Tibial nerve (tissue), 4 donors: ENCODE data around the gene UQCR11. TPM values are rescaled to one million over a fixed set of nuclear protein-coding genes. Genes with fewer than 3 reads are reported as not detected.

Source experiments
- DNase-seq, 2 donors: peaks; one replicate each; pipeline ENCODE4 v3.0.0-alpha.2; 2019; ENCODE audit warnings: low spot score in 2 of 2
- H3K27ac ChIP-seq, 4 donors: fragments of 200-600 bp; sonication (generic) in 3 of 4; one replicate each; pipeline ENCODE4 v1.5.1; 2017 to 2019; ENCODE audit warnings: mild to moderate bottlenecking in 1 of 4
- H3K27me3 ChIP-seq, 2 donors: fragments of 200-600 bp; sonication (generic) in 1 of 2; one replicate each; pipeline versions ENCODE4 v1.5.1 to v1.6.0; 2017 to 2019
- H3K36me3 ChIP-seq, 3 donors: fragments of 200-600 bp; sonication (generic); one replicate each; pipeline ENCODE4 v1.5.1; 2018 to 2019
- H3K4me1 ChIP-seq, 4 donors: fragments of 200-600 bp; sonication (generic) in 3 of 4; one replicate each; pipeline ENCODE4 v1.5.1; 2017 to 2019
- H3K4me3 ChIP-seq, 4 donors: fragments of 200-600 bp; sonication (generic) in 3 of 4; one replicate each; pipeline ENCODE4 v1.5.1; 2017 to 2019; ENCODE audit warnings: mild to moderate bottlenecking in 1 of 4, moderate library complexity in 1 of 4
- H3K9me3 ChIP-seq, 4 donors: fragments of 200-600 bp; sonication (generic) in 3 of 4; one replicate each; pipeline ENCODE4 v1.5.1; 2017 to 2019
- EP300 ChIP-seq, 2 donors: sonication (generic); formaldehyde crosslinking; IDR thresholded peaks; one replicate each; pipeline ENCODE4 v1.6.1; 2017; ENCODE audit warnings: antibody characterized with exemption in 2 of 2, mild to moderate bottlenecking in 1 of 2
- POLR2A ChIP-seq, 2 donors: fragments of 450-650 bp; IDR thresholded peaks; one replicate each; pipeline ENCODE4 v1.6.1; 2017; ENCODE audit warnings: antibody characterized with exemption in 2 of 2, mild to moderate bottlenecking in 2 of 2, moderate library complexity in 2 of 2
- WGBS, 2 donors: methylation state at CpG; one replicate each; pipeline ENCODE4 v1.1.5; 2018; 5-methylcytosine and 5-hydroxymethylcytosine counted together
- total RNA-seq, 4 donors: library from RNA; depleted of rRNA; stranded (reverse); fragments of >200 nt; gene quantifications; one replicate each; pipeline ENCODE4 v1.1.0, GENCODE V29; 2016
- TF ChIP-seq, protein P1 (sequence below), 5 experiments: fragments of 200-600 bp in 3 of 5; fragments of 450-650 bp in 2 of 5; sonication (generic) in 3 of 5; IDR thresholded peaks; one replicate each; pipeline ENCODE4 v1.5.1; 2016 to 2019; ENCODE audit warnings: antibody characterized with exemption in 5 of 5, mild to moderate bottlenecking in 3 of 5, moderate library complexity in 2 of 5

UQCR11 gene
- 10 to 100 TPM; 58.8 to 95.7 (median 66.0) TPM for total RNA-seq

DNA sequence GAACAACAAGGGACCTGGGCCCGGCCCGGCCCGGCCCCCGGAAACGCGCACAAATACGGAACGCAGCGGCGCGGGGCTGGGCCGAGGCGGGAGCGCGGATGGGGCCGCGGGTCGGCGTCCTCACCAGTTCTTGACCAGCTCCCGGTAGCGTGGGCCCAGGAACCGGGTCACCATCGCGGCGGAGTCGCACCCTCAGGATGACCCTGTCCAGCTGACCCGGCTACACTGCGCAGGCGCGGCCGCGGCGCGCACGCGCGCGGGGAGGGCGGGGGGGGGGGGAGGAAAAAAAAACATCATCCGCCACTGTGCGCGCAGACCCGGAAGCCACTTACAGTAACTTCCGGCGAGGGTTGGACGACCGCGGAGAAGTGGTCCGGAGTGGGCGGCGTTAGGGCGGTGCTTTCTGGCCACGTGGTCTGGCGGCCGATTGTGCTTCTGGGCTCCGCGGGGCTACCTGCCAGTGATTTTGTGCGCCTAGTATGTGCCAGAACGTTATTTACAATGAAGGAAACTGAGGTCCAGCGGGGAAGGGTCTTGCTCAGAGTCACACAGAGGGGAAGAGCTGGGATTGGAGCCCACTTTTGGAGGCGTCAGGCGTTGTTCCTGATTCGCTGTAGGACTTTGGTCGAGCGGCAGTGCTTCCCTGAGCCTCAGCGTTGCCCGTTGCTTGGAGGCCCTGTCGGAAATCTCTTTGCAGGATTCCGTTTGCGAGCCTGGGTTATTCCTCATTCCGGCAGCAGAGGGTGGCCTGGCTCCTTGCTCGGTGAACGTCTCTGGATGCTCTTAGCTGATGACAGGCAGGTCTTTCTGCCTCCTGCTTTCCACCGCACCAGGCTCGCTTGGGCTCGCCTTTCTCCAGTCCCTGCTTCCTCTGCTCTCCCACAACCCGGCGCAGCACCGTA, at the start of gene UQCR11:
Gene UQCR11, minus strand, starts transcription at position 227 of the 902 bp plus-strand sequence. Its CDS starts 53 bp downstream, at position 174.
- H3K27ac ChIP-seq, result peak within 1 kb of the TSS; percentile 85 to 95 (median 94)
- H3K27me3 ChIP-seq, result no peaks in the 10 kb centered on the region
- peaks cover 0 to 30% (median 20%) of the 10 kb centered on the region in 4 donors for H3K4me1 ChIP-seq
- no peaks in the 10 kb centered on the region for H3K9me3 ChIP-seq
- WGBS, 2 donors, result 0 to 1% methylated on average over 36 of the region's 79 CpGs
- DNase-seq, result peak; percentile 92 to 94
- peaks cover 0 to 30% (median 5%) of the 10 kb centered on the region in 3 donors for H3K36me3 ChIP-seq
- peak within 1 kb of the TSS; percentile 89 to 100 (median 98) for H3K4me3 ChIP-seq
- TF ChIP-seq POLR2A (IDR thresholded peaks at IDR 0.05) (peak in 1 of 2 donors; percentile 59), EP300 (IDR thresholded peaks at IDR 0.05) (peak; percentile 17 to 69)
- TF ChIP-seq, protein P1, sequence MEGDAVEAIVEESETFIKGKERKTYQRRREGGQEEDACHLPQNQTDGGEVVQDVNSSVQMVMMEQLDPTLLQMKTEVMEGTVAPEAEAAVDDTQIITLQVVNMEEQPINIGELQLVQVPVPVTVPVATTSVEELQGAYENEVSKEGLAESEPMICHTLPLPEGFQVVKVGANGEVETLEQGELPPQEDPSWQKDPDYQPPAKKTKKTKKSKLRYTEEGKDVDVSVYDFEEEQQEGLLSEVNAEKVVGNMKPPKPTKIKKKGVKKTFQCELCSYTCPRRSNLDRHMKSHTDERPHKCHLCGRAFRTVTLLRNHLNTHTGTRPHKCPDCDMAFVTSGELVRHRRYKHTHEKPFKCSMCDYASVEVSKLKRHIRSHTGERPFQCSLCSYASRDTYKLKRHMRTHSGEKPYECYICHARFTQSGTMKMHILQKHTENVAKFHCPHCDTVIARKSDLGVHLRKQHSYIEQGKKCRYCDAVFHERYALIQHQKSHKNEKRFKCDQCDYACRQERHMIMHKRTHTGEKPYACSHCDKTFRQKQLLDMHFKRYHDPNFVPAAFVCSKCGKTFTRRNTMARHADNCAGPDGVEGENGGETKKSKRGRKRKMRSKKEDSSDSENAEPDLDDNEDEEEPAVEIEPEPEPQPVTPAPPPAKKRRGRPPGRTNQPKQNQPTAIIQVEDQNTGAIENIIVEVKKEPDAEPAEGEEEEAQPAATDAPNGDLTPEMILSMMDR (IDR thresholded peaks at IDR 0.05), result peak; percentile 33 to 83 (median 73)

DNA sequence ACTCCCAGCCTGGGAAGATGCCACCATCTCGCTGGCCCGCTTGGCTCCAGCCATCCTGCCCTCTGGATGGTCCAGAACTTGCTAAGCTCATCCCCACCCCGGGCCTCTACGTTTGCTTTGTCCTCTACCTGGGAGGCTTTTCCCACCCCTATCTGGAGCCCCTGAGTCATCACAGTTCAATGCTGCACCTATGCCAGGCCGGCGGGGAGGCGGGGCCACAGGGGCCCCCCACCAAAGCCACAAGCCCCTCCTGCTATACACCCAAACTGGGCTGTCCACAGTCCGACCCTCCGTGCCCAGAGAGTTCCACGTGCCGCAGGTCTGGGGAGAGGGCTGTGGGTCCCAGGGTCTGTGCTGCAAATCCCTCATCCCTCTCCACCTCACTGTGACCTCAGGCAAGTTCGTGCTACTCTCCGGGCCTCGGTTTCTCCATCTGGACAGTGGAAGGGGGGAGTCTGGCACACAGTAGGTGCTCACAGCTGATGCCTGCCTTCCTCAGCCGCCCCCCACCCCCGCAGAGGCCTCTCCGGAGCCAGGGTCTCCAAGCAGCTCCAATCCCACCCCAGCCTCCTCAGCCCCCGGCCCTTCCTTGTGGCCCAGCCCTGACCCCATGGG, 49.0 kb upstream of the UQCR11 start:
- Histone ChIP-seq H3K36me3 (peaks cover 0 to 8% (median 0%) of the 10 kb centered on the region in 3 donors), H3K4me1 (peaks cover 0 to 33% (median 19%) of the 10 kb centered on the region in 4 donors), H3K27ac (no peak overlapping the region), H3K9me3 (no peaks in the 10 kb centered on the region), H3K4me3 (no peak overlapping the region), H3K27me3 (peaks cover 0 to 10% of the 10 kb centered on the region in 2 donors)
- 82 to 83% methylated on average over 17 to 18 of the region's 18 CpGs for WGBS, 2 donors
- TF ChIP-seq EP300 (IDR thresholded peaks at IDR 0.05) (no peak), POLR2A (IDR thresholded peaks at IDR 0.05) (no peak)
- DNase-seq, result no peak

DNA sequence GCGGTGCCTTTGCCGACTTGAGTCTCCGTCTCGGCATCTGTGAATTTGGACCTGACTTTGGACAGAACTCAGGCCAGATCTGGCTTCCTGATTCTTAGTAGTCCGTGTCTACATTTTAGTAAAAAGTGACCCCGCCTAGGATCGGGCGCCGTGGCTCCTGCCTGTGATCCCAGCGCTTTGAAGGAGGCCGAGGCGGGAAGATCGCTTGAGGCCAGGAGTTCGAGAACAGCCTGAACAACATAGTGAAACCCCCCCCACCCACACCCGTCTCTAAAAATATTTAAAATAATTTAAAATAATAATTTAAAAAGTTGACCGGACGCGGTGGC, 48.0 kb upstream of the UQCR11 start:
- peaks cover 0 to 9% of the 10 kb centered on the region in 2 donors for H3K27me3 ChIP-seq
- peaks cover 0 to 16% (median 0%) of the 10 kb centered on the region in 3 donors for H3K36me3 ChIP-seq
- H3K9me3 ChIP-seq, result no peaks in the 10 kb centered on the region
- TF ChIP-seq, protein P1 (IDR thresholded peaks at IDR 0.05), result no peak
- TF ChIP-seq EP300 (IDR thresholded peaks at IDR 0.05), result no peak
- TF ChIP-seq POLR2A (IDR thresholded peaks at IDR 0.05), result no peak
- WGBS, 2 donors, result 17% methylated on average over 17 to 18 of the region's 18 CpGs
- H3K4me1 ChIP-seq, result peaks cover 0 to 38% (median 20%) of the 10 kb centered on the region in 4 donors
- H3K27ac ChIP-seq, result peak overlapping the region; percentile 83 to 100 (median 100)
- peak in 1 of 2 donors; percentile 38 for DNase-seq
- H3K4me3 ChIP-seq, result peak overlapping the region; percentile 79 to 98 (median 82)

DNA sequence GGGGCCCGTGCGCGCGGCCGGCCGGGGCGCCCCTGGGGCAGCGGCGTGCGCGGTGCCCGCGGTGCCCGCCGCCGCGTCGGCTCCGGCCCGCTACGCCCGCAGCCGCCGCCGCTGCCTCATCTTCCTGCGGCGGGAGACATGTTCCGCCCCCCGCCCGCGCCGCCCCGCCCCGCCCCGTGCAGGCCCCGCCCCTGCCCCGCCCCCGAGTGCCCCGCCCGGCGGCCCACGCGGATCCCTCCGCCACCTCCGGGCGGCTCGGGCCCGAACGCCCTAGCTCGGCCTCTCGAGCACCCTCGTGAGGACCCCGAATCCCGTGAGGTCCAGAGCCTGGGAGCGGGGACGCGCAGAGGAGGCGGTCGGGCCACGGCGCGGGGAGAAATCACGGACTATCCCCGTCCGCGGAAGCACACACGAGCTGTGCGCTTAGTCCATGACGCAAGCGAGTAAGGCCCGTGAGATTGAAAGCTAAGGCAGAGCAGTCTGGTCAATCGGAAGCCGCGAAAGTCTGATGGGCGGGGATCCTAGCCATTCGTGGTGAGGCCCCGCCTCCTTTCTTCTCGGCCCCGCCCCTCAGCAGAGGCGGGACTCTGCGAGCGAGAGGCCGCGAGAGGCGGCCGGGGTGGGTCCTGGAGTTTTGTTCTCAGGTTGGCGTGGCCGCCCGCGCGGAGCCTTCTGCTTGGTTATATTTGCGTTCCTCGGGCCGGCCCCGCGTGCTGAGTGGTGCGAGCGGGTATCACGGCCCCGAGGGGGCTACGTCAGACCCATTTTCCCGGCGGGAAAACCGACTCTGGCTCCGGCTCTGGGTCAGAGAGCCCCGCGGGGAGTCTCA, 47.4 kb upstream of the UQCR11 start, which contains the start of gene TCF3:
Gene TCF3, minus strand, starts transcription at position 145 of the 829 bp plus-strand sequence. CDS start 2,367 bp downstream, outside the sequence.
- peaks cover 0 to 22% (median 0%) of the 10 kb centered on the region in 3 donors for H3K36me3 ChIP-seq
- WGBS, 2 donors, result 0% methylated on average over 24 to 41 of the region's 107 CpGs

More for the DNA sequence above, 47.4 kb upstream of the UQCR11 start, which contains the start of gene TCF3:
- no peaks in the 10 kb centered on the region for H3K9me3 ChIP-seq
- H3K4me3 ChIP-seq, result peak within 1 kb of the TSS; percentile 80 to 98 (median 87)
- TF ChIP-seq, protein P1 (IDR thresholded peaks at IDR 0.05), result peak in 2 of 5 experiments; percentile 38 to 67
- TF ChIP-seq POLR2A (IDR thresholded peaks at IDR 0.05) (peak in 1 of 2 donors; percentile 45), EP300 (IDR thresholded peaks at IDR 0.05) (peak; percentile 89 to 94)
- peak; percentile 98 for DNase-seq
- H3K4me1 ChIP-seq, result peaks cover 0 to 38% (median 20%) of the 10 kb centered on the region in 4 donors
- peak within 1 kb of the TSS; percentile 100 for H3K27ac ChIP-seq
- peaks cover 0 to 3% of the 10 kb centered on the region in 2 donors for H3K27me3 ChIP-seq
